Suprapubic skin (tissue), 3 donors: Measurements from ENCODE around the gene DOHH.

Experiments used
- CTCF ChIP-seq, 2 donors: fragments of 200-600 bp in 1 of 2; fragments of 450-650 bp in 1 of 2; sonication (generic) in 1 of 2; IDR thresholded peaks; one replicate each; pipeline ENCODE4 v1.5.1; 2016 to 2019; ENCODE audit warnings: antibody characterized with exemption in 2 of 2, mild to moderate bottlenecking in 1 of 2, moderate library complexity in 1 of 2
- POLR2A ChIP-seq, 2 donors: fragments of 450-650 bp; IDR thresholded peaks; one replicate each; pipeline ENCODE4 v1.6.1; 2017; ENCODE audit warnings: antibody characterized with exemption in 2 of 2, mild to moderate bottlenecking in 2 of 2, moderate library complexity in 2 of 2

GRCh38 chr19:3479177-3479833 lies 21.2 kb downstream of the DOHH start:
- no peak for TF ChIP-seq CTCF (IDR thresholded peaks at IDR 0.05)
- no peak for TF ChIP-seq POLR2A (IDR thresholded peaks at IDR 0.05)
